ENCODE results near the gene COX7A1. TPM values are rescaled to one million over a fixed set of nuclear protein-coding genes. Genes with fewer than 3 reads are reported as not detected.

Gene COX7A1
- total RNA-seq, 4 donors from 2014 or later = 18.4 to 73.9 (median 35.5) TPM

DNA sequence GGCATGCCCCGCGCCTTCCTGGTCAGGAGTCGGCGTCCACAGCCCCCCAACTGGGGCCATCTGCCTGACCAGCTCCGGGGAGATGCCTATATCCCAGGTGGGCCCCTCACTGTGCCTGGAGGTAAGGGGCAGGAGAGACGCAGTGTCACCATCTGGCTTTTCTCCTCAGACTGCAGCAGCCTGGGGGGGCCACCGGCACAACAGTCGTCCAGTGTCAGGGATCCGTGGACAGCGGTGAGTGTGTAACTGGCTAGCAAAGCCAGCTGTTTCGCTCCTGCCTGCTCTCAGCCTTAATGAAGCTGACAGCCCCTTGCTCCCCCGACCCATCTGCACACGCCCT, 41.1 kb downstream of the COX7A1 start:
- Histone ChIP-seq H3K36me3 (peaks cover 0 to 75% (median 3%) of the 10 kb centered on the region in 3 donors), H3K4me1 (peaks cover 0 to 24% (median 12%) of the 10 kb centered on the region in 4 donors), H3K27ac (no peak overlapping the region), H3K27me3 (no peaks in the 10 kb centered on the region), H3K4me3 (no peak overlapping the region), H3K9me3 (no peaks in the 10 kb centered on the region)
- DNase-seq (ENCODE audit: low spot score in 2 of 2) = no peak
- WGBS, 2 donors = 71 to 77% methylated on average over 10 to 13 of the region's 13 CpGs
- TF ChIP-seq, protein P1, sequence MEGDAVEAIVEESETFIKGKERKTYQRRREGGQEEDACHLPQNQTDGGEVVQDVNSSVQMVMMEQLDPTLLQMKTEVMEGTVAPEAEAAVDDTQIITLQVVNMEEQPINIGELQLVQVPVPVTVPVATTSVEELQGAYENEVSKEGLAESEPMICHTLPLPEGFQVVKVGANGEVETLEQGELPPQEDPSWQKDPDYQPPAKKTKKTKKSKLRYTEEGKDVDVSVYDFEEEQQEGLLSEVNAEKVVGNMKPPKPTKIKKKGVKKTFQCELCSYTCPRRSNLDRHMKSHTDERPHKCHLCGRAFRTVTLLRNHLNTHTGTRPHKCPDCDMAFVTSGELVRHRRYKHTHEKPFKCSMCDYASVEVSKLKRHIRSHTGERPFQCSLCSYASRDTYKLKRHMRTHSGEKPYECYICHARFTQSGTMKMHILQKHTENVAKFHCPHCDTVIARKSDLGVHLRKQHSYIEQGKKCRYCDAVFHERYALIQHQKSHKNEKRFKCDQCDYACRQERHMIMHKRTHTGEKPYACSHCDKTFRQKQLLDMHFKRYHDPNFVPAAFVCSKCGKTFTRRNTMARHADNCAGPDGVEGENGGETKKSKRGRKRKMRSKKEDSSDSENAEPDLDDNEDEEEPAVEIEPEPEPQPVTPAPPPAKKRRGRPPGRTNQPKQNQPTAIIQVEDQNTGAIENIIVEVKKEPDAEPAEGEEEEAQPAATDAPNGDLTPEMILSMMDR (IDR thresholded peaks at IDR 0.05) = no peak
- TF ChIP-seq POLR2A (IDR thresholded peaks at IDR 0.05) (no peak), EP300 (IDR thresholded peaks at IDR 0.05) (no peak)

DNA sequence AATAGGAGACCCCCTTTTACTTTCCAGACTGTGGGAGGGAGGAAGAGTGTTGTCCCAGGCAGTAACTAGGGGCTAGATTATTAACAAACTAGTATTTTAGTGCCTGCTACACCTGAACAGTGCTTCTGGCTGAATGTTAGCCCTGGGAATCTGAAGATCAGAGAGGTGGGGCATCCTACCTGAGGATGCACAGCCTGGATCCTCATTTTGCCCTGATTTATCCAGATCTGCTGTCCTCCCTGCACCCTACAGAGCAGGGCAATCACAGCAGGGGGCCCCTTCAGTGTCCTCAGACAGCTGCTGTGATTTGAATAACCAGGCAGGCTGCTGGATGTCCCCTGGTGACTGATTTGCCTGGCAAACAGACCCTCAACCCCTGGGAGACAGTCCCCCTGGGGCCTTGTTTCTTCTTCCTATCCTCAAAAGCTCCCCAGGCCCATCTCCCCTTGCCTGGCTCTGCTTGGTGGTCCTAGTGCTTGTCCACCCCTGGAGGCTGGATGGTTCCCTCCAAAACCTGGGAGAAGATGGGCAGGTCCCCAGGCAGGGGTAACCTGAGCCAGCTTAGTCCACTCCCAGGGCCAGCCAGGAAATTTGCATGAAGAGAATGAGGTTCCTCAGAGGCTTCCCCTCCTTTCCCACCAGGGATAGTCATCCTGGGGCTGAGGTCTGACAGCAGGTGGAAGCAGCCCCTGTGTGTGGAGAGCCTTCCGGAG, 41.6 kb downstream of the COX7A1 start, which contains the start of gene OVOL3:
OVOL3 (plus strand) TSS at position 657 of the 713 bp plus-strand sequence. CDS start 60 bp downstream, outside the sequence.
- no peak for DNase-seq (ENCODE audit: low spot score in 2 of 2)
- peaks cover 0 to 79% (median 3%) of the 10 kb centered on the region in 3 donors for H3K36me3 ChIP-seq
- 83 to 86% methylated on average over 1 of the region's 1 CpG for WGBS, 2 donors
- no peak within 1 kb of the TSS for H3K4me3 ChIP-seq
- no peaks in the 10 kb centered on the region for H3K9me3 ChIP-seq
- TF ChIP-seq EP300 (IDR thresholded peaks at IDR 0.05) = no peak
- H3K27ac ChIP-seq = no peak within 1 kb of the TSS
- no peaks in the 10 kb centered on the region for H3K27me3 ChIP-seq
- H3K4me1 ChIP-seq = peaks cover 0 to 19% (median 8%) of the 10 kb centered on the region in 4 donors

- Histone ChIP-seq H3K36me3 (peaks cover 0 to 95% (median 3%) of the 10 kb centered on the region in 3 donors), H3K9me3 (no peaks in the 10 kb centered on the region), H3K27me3 (no peaks in the 10 kb centered on the region), H3K27ac (no peak overlapping the region), H3K4me3 (no peak overlapping the region), H3K4me1 (peaks cover 0 to 13% (median 5%) of the 10 kb centered on the region in 4 donors)
- WGBS, 2 donors = 85 to 95% methylated on average over 3 of the region's 3 CpGs
- DNase-seq (ENCODE audit: low spot score in 2 of 2) = no peak
- TF ChIP-seq, protein P1 (IDR thresholded peaks at IDR 0.05) = no peak
- TF ChIP-seq POLR2A (IDR thresholded peaks at IDR 0.05) (no peak), EP300 (IDR thresholded peaks at IDR 0.05) (no peak)
Measured at GRCh38 chr19:36108684-36109083, 43.6 kb downstream of the COX7A1 start.

DNA sequence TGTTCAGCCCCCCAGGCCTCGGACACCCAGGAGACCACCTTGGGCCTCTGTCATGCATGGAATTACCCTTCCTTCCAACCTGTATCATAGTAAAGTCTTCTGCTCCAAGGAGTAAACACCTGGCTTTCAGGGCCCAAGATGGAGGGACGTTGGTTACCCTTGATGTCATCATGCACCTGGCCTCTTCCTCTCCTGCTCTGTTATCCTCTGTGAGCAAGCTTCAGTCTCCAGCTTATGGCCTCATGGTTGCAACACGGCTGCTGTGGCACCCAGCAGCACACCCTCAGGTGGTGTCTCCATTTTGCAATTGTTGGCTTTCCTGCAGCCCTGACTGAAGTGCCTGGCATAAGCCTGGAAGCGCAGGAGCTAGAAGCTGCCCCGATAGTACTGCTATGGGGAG, 45.3 kb downstream of the COX7A1 start:
- H3K27me3 ChIP-seq = no peaks in the 10 kb centered on the region
- no peak for DNase-seq (ENCODE audit: low spot score in 2 of 2)
- WGBS, 2 donors = 95 to 96% methylated on average over 5 of the region's 5 CpGs
- no peaks in the 10 kb centered on the region for H3K9me3 ChIP-seq
- TF ChIP-seq POLR2A (IDR thresholded peaks at IDR 0.05) (no peak), EP300 (IDR thresholded peaks at IDR 0.05) (no peak)
- TF ChIP-seq, protein P1 (IDR thresholded peaks at IDR 0.05) = no peak
- no peaks in the 10 kb centered on the region for H3K4me1 ChIP-seq
- H3K4me3 ChIP-seq = no peak overlapping the region
- peaks cover 0 to 93% (median 0%) of the 10 kb centered on the region in 3 donors for H3K36me3 ChIP-seq
- H3K27ac ChIP-seq = no peak overlapping the region

GRCh38 chr19:36106441-36106840, 45.8 kb downstream of the COX7A1 start:
- no peaks in the 10 kb centered on the region for H3K4me1 ChIP-seq
- no peak overlapping the region for H3K4me3 ChIP-seq
- H3K9me3 ChIP-seq = no peaks in the 10 kb centered on the region
- no peaks in the 10 kb centered on the region for H3K27me3 ChIP-seq
- no peak overlapping the region for H3K27ac ChIP-seq
- WGBS, 2 donors = 79 to 89% methylated on average over 6 of the region's 6 CpGs
- TF ChIP-seq, protein P1 (IDR thresholded peaks at IDR 0.05) = no peak
- TF ChIP-seq POLR2A (IDR thresholded peaks at IDR 0.05) (no peak), EP300 (IDR thresholded peaks at IDR 0.05) (no peak)
- H3K36me3 ChIP-seq = peaks cover 0 to 87% (median 0%) of the 10 kb centered on the region in 3 donors
- DNase-seq (ENCODE audit: low spot score in 2 of 2) = no peak
